Hypothalamus (tissue), 51 donors: Measurements from ENCODE around the gene ADRM1.

ENCODE experiments used
- DNase-seq, 51 donors: peaks; one replicate each; lab custom pipeline; 2025; lab: John Stamatoyannopoulos, UW

Gene ADRM1

GRCh38 chr20:62302341-62303061 lies at the start of gene ADRM1:
Gene ADRM1, plus strand, starts transcription at chr20:62302997. Its CDS starts 572 bp downstream, at chr20:62303569.
- peak; percentile 55 to 98 (median 92) for DNase-seq

GRCh38 chr20:62253398-62253797 lies 49.4 kb upstream of the ADRM1 start:
- DNase-seq: no peak

GRCh38 chr20:62254021-62254724 lies 48.6 kb upstream of the ADRM1 start:
- DNase-seq: no peak

- DNase-seq: no peak
Measured at GRCh38 chr20:62255976-62256375, 46.8 kb upstream of the ADRM1 start.

- DNase-seq: peak in 16 of 51 donors; percentile 8 to 48 (median 24)
Measured at GRCh38 chr20:62258499-62259293, 44.1 kb upstream of the ADRM1 start.

- DNase-seq: no peak
Measured at GRCh38 chr20:62259294-62259565, 43.6 kb upstream of the ADRM1 start.

GRCh38 chr20:62262064-62262463 lies 40.7 kb upstream of the ADRM1 start:
- no peak for DNase-seq

- DNase-seq: no peak
Measured at GRCh38 chr20:62263396-62263795, 39.4 kb upstream of the ADRM1 start.

GRCh38 chr20:62265365-62265764 lies 37.4 kb upstream of the ADRM1 start:
- DNase-seq: no peak

GRCh38 chr20:62266340-62266739 lies 36.5 kb upstream of the ADRM1 start:
- no peak for DNase-seq

- DNase-seq: no peak
Measured at GRCh38 chr20:62266851-62267250, 35.9 kb upstream of the ADRM1 start.

- peak in 2 of 51 donors; percentile 10 to 23 for DNase-seq
Measured at GRCh38 chr20:62267543-62267942, 35.3 kb upstream of the ADRM1 start.

- no peak for DNase-seq
Measured at GRCh38 chr20:62268228-62268900, 34.4 kb upstream of the ADRM1 start.

- DNase-seq: no peak
Measured at GRCh38 chr20:62269378-62269777, 33.4 kb upstream of the ADRM1 start.

- DNase-seq: no peak
Measured at GRCh38 chr20:62269871-62270270, 32.9 kb upstream of the ADRM1 start.

- DNase-seq: no peak
Measured at GRCh38 chr20:62272200-62272599, 30.6 kb upstream of the ADRM1 start.

- DNase-seq: peak in 1 of 51 donors; percentile 35
Measured at GRCh38 chr20:62273416-62273815, 29.4 kb upstream of the ADRM1 start.

GRCh38 chr20:62274332-62274950 lies 28.4 kb upstream of the ADRM1 start:
- peak in 5 of 51 donors; percentile 9 to 58 (median 33) for DNase-seq

GRCh38 chr20:62275219-62275618 lies 27.6 kb upstream of the ADRM1 start:
- DNase-seq: no peak

GRCh38 chr20:62276439-62276838 lies 26.4 kb upstream of the ADRM1 start:
- DNase-seq: peak in 20 of 51 donors; percentile 3 to 39 (median 22)
